GM19455 (cell line): ENCODE results near the gene OPN1MW.
"Not testable (repeated sequence)": the region's sequence is repeated elsewhere in the genome, so short reads cannot be mapped to it uniquely, and the experiment has no call there.

Experiments used
- ATAC-seq: cut with Tn5 transposase; IDR thresholded peaks from one replicate; pipeline ENCODE4 v1.9.1; 2021; ENCODE audit not compliant: unreplicated experiment

The OPN1MW gene

GRCh38 chrX:154209670-154210418 lies 27.4 kb downstream of the OPN1MW start:
- not testable (repeated sequence) for ATAC-seq

GRCh38 chrX:154211057-154211456 lies 28.7 kb downstream of the OPN1MW start:
- ATAC-seq, result not testable (repeated sequence)

- ATAC-seq, result not testable (repeated sequence)
Observed at GRCh38 chrX:154211499-154211898, 29.1 kb downstream of the OPN1MW start.

GRCh38 chrX:154219456-154219855 lies 37.1 kb downstream of the OPN1MW start, which contains the start of gene OPN1MW2:
Gene OPN1MW2, plus strand, starts transcription at chrX:154219756. Its CDS starts 60 bp downstream, at chrX:154219816.
- not testable (repeated sequence) for ATAC-seq

- ATAC-seq, result not testable (repeated sequence)
Observed at GRCh38 chrX:154225292-154225691, 42.9 kb downstream of the OPN1MW start.

GRCh38 chrX:154226706-154227105 lies 44.3 kb downstream of the OPN1MW start:
- not testable (repeated sequence) for ATAC-seq

- not testable (repeated sequence) for ATAC-seq
Observed at GRCh38 chrX:154231443-154231842, 49.0 kb downstream of the OPN1MW start.

- ATAC-seq, result not testable (repeated sequence)
Observed at GRCh38 chrX:154233620-154234019, 51.2 kb downstream of the OPN1MW start.

- not testable (repeated sequence) for ATAC-seq
Observed at GRCh38 chrX:154238939-154239559, 56.7 kb downstream of the OPN1MW start.

GRCh38 chrX:154239982-154240503 lies 57.6 kb downstream of the OPN1MW start:
- ATAC-seq, result not testable (repeated sequence)
